DMS114 treated with DMSO at 0.1 percent for 48 hours (cell line): ENCODE results near the gene SCMH1.
"Not testable (repeated sequence)": the region's sequence is repeated elsewhere in the genome, so short reads cannot be mapped to it uniquely, and the experiment has no call there.

ENCODE experiments used
- DNase-seq: peaks from one replicate; lab custom pipeline; 2025; ENCODE audit not compliant: unreplicated experiment; lab: John Stamatoyannopoulos, UW

SCMH1 gene

GRCh38 chr1:41158147-41158875, 83.8 kb downstream of the SCMH1 start:
- no peak for DNase-seq

- no peak for DNase-seq
Measured at GRCh38 chr1:41155105-41155504, 87.0 kb downstream of the SCMH1 start.

- no peak for DNase-seq
Measured at GRCh38 chr1:41153750-41154274, 88.3 kb downstream of the SCMH1 start.

GRCh38 chr1:41152622-41153044, 89.5 kb downstream of the SCMH1 start:
- no peak for DNase-seq

- DNase-seq: no peak
Measured at GRCh38 chr1:41151846-41152245, 90.3 kb downstream of the SCMH1 start.

GRCh38 chr1:41149570-41149969, 92.5 kb downstream of the SCMH1 start:
- DNase-seq: no peak

- DNase-seq: no peak
Measured at GRCh38 chr1:41144285-41144684, 97.8 kb downstream of the SCMH1 start.

- no peak for DNase-seq
Measured at GRCh38 chr1:41138549-41138948, 103.6 kb downstream of the SCMH1 start.

- DNase-seq: no peak
Measured at GRCh38 chr1:41135196-41135947, 106.7 kb downstream of the SCMH1 start.

GRCh38 chr1:41134325-41134724, 107.8 kb downstream of the SCMH1 start:
- DNase-seq: not testable (repeated sequence)

GRCh38 chr1:41122851-41123518, 119.1 kb downstream of the SCMH1 start:
- no peak for DNase-seq

GRCh38 chr1:41122148-41122547, 120.0 kb downstream of the SCMH1 start:
- no peak for DNase-seq

GRCh38 chr1:41118645-41119044, 123.5 kb downstream of the SCMH1 start:
- no peak for DNase-seq

GRCh38 chr1:41117241-41117640, 124.9 kb downstream of the SCMH1 start:
- DNase-seq: not testable (repeated sequence)

GRCh38 chr1:41110736-41111135, 131.4 kb downstream of the SCMH1 start:
- no peak for DNase-seq

- no peak for DNase-seq
Measured at GRCh38 chr1:41110286-41110685, 131.8 kb downstream of the SCMH1 start.

GRCh38 chr1:41109310-41110197, 132.6 kb downstream of the SCMH1 start:
- DNase-seq: no peak

GRCh38 chr1:41108696-41109275, 133.3 kb downstream of the SCMH1 start:
- no peak for DNase-seq

- DNase-seq: no peak
Measured at GRCh38 chr1:41103766-41104165, 138.3 kb downstream of the SCMH1 start.

- no peak for DNase-seq
Measured at GRCh38 chr1:41102653-41103052, 139.5 kb downstream of the SCMH1 start.
